CD4-positive, alpha-beta T cell treated with Interferon gamma for 1 hour (primary cell): ENCODE data around the gene ALKBH5.

Source experiments
- DNase-seq: peaks from one replicate; pipeline ENCODE4 v3.0.0-alpha.2; 2020

The ALKBH5 gene

DNA sequence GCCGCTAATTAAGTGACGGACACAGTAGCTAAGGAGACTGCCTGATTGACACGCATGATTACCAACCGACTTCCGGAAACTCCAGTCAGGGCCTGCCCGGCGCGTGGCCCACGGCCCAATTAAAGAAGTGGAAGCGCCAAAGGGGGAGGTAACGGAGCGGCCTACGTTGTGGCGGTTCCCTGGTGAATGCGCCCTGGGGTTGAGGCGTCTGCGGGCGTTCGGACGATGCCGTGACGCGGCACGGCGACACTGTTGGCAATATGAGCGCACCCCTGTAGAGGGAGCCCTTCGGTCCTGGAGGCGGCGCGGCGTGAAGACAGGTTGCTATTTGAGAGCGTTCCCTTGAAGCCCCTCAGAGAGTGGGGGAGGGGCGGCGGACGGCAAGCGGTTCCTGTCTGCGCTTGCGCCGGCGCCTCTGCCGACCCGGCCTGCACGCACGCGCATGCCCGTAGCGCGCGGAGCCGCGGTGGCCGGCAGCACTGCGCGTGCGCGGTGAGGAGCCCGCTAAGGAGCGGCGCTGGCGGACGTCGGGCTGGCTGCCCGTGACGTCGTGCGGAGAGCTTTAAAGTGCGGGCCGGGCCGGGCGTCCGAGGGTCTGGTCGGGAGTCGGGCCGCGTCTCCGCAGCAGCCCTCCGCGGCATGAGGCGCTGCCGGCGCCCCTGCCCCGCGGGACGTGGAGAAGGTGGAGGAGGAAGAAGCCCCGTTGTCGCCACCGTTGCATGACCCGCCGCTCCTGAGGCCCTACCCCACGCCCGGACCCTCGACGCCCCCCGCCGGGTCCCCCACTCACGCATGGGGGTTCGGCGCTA is at the start of gene ALKBH5:
TSS of gene ALKBH5 (plus strand) at position 495 of the 809 bp plus-strand sequence. CDS start 416 bp downstream, outside the sequence.
- DNase-seq = peak; percentile 99

DNA sequence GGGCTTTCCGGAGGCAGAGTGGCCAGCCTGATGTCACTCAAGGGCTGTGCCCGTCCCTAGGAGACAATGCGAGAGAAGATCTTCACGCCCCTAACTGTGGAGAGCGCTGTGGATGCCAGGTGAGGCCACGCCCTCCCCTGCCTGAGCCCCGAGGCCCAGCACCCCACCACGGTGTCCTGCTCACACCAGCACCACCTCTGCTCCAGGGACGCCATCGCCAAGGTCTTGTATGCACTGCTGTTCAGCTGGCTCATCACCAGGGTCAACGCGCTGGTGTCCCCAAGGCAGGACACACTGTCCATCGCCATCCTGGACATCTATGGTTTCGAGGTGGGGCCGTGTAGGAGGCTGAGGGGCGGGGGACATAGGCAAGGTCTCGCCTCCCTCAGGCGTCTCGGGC is 47.3 kb upstream of the ALKBH5 start:
- no peak for DNase-seq

DNA sequence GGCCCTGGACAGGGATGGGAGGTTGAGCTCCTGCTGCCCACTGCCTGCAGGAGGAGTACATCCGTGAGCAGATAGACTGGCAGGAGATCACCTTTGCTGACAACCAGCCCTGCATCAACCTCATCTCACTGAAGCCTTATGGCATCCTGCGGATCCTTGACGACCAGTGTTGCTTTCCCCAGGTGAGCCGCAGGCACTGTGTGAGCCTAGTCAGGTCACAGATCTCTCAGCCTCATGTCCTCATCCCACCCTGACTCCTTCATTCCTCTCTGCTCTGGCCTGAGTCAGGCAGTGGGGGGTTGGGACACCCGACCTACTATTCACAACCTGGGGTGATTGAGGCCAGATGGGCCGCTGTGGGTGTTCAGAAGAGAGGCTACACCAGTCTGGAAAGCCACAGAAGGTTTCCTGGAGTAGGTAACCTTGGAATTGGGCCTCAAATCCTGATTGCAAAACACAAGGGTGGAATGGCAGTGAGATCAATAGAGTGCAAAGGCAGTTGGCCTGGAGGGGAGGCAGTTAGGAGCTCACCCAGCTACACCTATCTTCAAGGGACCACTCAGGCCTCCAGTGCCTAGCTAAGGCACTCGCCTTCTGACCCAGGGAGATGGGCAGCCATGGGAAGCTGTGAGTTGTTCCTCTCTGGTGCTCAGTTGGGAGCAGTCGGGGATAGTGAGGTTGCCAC is 45.4 kb upstream of the ALKBH5 start:
- DNase-seq = no peak

DNA sequence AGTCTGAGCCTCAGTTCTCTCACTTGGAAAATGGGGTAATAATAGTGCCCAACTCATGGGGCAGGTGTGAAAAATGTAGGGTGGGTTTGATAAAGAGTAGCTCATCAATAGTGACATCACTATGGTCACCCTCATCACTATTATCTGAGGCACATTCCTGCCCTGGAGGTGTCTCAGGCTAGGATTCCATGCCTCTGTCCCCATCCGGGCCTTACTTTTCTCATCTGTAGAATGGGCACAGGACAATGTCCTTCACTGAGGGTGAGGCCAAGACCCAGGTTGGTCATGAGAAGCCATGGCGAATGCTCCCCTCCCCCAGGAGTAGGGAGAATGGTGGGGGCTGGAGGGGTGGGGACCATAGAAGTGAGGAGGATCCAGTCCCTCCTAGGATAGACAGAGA is 44.5 kb upstream of the ALKBH5 start:
- no peak for DNase-seq

DNA sequence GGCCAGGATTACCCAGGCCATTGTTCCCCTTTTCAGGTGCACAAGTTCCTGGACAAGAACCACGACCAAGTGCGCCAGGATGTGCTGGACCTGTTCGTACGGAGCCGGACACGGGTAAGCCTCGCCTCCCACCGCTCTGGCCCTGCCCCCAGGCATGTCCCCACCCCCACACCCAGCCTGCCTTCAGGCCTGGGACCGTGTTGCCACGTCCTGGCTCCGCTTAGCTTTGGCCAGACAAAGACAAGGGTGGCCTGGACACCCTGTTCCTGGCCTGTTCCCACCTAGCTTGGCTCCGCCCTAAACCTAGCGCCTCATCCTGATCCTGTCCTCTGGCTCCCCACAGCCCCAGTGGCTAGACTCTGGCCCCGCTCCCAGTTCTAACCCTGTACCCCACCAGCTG is 44.1 kb upstream of the ALKBH5 start:
- no peak for DNase-seq

DNA sequence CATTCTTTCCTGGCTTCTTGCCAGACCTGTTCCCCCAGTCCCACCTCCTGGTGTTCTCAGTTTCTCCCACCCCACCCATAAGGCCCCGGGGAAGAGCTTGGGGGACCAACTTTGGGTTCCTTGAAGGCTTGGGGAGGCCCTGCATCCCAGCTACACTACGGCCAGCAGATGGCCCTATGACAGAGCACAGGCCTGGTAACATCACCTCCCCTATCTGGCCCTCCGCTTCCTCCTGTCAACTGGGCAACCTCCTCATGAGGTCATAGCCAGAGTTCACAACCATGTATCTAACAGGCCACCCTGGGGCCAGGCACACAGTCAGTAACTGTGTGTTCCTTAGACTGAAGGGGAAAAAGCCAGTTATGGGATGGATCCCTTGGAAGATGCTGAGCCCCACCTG is 43.7 kb upstream of the ALKBH5 start:
- DNase-seq = no peak

DNA sequence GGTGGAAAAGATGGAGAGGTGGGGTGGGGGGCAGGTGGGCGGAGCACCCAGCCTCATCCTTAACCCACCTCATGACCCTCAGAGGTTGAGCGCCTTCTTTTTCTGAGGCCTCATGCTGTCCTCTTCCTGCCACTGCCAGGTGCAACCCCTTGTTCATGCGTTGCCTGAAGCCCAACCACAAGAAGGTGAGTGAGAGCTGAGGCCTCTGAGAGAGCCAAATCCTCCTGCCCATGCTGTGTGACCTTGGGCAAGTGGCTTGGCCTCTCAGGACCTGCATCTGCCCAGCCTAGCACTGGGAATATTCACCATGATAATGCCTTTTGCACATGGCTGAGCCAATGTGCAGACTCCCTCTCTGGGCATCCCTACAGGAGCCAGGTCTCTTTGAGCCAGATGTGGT is 43.0 kb upstream of the ALKBH5 start:
- no peak for DNase-seq

DNA sequence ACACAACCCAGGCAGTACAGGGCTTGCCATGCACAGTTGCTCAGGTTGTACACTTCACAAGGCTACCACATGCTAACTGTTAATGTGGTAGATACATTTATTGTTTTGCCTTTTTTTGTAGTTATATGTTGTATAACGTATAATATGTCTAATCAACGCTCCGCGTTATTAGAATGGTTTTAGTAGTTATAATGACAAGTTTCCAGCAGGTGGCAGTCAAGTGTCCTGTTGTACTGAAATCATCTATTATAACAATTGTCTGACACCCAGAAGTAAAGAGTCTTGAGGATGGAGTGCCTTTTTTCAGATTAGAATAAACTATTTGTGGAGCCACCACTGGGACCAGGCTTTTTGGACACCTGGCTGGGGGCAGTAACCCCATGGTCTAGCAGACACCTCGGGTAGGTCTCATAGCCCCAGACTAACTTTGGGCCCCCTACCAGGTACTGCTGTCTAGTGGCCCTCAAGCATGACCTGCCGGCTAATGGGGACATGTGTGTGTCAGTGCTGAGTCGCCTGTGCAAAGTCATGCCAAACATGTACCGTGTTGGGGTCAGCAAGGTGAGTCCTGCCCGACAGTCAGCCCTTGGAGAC is 42.3 kb upstream of the ALKBH5 start:
- DNase-seq = no peak

DNA sequence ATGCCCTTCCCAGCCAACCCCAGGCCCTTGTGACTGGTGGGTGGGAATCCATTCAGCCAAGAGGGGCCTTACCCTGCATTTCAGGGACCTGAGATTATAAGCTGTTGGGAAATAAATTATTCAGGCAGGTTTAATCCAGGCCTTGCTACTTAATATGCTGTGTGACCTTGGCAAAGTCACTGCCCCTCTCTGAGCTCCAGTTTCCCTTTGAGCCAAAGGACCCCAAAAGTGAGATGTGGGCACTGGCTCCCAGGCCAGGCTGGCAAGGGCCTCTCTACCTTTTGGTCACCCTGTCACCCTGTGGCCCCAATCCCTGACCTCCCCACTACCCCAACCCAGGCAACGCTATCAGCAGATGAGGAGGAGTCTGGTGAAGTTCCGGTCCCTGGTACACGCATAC is 41.2 kb upstream of the ALKBH5 start:
- DNase-seq = no peak

DNA sequence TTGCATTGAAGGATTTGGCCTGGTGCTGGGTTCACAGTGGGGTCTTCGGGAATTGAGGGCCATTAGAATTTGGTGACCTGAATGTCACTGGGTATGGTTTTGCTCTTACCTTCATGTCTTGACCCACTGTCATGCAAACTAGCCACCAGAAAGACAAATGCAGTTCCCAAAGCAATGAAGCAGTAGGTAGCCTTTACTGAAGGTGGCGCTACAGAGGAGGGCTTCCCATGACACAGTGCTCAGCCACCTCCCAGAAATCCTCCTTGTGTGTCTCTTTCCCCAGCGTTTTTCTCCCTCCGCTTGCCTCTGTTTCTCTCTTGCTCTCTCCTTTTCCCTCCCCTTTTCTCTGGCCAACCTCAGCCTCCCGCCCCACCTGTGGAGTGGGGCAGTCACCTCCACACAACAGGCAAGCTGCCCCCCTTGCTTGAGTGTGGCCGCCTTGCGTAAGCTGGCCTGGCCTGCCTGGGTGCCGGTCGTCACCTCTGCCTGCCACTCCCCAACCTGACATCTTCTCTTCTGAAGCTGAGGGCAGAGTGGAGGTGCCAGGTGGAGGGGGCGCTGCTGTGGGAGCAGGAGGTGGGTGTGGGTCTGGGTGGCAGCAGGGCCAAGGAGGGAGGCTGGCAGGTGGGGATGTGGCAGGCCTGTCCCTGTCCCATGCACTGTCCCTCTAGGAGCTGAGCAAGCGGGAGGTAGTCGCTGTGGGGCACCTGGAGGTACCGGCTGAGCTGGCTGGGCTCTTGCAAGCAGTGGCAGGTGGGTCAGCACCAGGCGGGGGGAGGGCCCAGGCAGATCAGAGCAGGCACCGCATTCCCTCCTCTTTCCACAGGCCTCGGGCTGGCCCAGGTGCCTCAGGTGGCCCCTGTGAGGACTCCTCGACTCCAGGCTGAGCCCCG is 40.3 kb upstream of the ALKBH5 start:
- no peak for DNase-seq

DNA sequence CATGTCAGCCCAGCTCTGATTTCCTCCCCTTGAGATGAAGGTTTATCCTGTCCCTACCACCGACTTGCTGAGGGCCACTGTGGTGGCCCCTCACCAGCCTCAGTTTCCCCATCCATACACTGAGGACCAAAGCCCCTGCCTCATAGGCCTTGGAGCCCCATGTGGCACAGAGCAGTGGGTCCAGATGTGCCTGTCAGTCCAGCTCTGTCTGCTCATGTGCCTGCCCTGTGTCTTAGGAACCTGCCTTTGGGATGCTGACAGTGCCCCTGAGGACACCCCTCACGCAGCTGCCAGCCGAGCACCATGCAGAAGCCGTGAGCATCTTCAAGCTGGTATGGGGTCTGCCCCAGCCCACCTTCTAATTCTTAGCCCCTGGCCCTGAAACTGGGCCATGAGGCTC is 39.4 kb upstream of the ALKBH5 start:
- DNase-seq = no peak

DNA sequence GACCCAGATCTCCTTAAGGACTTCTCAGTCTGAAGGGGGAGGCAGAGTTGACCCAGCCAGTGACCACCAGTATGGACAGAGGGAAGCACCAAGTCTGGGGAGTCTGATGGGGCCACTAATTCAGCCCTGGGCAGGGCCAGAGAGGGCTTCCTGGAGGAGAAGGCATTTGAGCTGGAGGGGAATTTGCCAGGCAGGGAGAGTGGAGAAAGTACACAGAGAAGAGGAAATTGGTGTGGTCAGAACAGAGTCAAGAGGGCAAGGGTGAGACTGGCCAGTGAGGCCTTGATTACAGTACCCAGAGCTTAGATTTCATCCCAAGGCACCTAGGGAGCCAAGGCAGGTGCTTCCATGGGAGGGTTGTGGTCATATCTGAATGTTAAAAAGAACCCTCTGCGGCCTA is 38.8 kb upstream of the ALKBH5 start:
- DNase-seq = no peak

DNA sequence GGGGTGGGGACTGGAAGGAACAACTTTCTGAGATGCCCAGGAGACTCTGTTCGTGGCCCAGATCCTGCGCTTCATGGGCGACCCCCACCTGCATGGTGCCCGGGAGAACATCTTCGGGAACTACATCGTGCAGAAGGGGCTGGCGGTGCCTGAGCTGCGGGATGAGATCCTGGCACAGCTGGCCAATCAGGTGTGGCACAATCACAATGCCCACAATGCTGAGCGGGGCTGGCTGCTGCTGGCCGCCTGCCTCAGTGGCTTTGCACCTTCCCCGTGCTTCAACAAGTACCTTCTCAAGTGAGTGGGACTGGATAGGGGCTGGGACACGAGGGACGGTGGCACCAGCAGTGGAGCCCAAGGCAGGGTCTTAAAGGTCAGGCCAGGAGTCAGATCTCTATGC is 37.8 kb upstream of the ALKBH5 start:
- no peak for DNase-seq

DNA sequence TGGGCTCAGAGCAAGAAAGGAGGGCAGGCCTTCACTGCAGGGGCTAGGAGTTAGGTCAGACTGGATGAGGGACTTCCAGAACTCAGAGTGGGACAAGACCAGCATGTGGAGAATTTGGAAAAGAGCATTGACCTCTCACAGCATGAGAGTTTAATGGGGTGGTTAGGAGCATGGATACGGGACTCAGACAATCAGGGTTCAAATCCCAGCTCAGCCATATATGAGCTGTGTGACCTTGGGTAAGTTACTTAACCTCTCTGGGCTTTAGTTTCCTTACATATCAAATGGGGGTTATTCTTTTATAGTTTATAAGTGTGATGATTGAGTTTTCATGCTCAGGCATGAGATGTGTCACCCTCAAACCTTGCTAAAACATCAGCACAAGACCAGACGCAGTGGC is 37.4 kb upstream of the ALKBH5 start:
- DNase-seq = no peak

DNA sequence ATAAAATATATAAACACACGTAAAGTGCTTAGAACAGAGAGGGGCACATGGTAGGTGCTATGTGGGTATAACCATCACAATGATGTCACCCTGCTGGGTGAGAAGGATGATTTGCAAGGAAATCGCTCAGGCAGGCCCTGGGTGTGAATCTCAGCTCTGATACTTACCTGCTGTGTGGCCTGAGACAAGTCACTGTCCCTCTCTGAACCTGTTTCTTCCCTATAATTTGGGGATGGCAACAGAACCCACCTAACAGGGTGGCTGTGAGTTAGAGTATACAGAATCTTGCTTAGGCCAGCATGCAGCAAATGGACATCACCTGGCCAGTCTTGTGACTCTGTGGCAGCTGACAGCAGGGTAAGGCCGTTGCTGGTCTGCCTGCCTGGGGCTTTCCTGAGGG is 36.6 kb upstream of the ALKBH5 start:
- DNase-seq = no peak

DNA sequence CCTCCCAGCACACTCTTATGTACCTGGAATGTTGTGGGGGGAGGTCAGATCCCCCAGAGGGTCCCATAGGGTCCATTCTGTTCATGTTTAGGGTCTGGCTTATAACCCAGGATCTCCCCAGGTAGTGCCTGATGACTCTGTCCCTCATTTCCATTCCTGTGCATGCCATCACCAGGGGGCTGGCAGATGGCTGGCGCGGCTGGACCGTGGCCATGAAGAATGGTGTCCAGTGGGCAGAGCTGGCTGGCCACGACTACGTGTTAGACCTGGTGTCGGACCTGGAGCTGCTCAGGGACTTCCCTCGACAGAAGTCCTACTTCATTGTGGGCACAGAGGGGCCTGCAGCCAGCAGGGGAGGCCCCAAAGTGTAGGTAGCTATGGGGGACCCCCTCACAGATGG is 35.0 kb upstream of the ALKBH5 start:
- no peak for DNase-seq

DNA sequence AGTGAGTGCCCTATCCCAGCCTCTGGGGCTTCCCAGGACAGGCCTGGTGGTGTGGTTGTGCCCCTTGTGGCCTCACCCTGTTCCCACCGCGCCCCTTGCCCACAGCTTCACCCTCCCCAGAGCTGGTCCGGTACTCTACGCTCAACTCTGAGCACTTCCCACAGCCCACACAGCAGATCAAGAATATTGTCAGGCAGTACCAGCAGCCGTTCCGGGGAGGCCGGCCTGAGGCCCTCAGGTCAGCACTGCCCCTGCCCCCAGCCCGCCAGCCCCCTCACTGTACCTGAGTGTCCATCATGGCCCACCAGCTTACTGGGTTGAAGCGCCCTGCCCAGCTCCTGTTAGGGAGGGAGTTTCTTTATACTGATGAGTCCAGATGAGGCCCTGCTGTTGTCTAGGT is 32.3 kb upstream of the ALKBH5 start:
- DNase-seq = no peak

DNA sequence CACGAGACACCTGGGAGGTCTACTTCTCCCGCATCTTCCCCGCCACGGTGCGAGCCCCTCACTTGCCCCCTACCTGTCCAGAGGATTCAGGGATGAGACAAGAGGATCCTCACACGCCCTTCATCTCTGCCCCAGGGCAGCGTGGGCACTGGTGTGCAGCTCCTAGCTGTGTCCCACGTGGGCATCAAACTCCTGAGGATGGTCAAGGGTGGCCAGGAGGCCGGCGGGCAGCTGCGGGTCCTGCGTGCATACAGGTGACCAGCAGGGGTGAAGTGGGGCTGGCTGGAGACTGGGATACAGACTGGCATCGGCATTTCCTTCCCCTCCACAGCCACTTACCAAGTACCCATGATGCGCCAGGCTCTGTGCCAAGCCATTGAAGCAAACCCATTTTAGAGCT is 28.4 kb upstream of the ALKBH5 start:
- no peak for DNase-seq

DNA sequence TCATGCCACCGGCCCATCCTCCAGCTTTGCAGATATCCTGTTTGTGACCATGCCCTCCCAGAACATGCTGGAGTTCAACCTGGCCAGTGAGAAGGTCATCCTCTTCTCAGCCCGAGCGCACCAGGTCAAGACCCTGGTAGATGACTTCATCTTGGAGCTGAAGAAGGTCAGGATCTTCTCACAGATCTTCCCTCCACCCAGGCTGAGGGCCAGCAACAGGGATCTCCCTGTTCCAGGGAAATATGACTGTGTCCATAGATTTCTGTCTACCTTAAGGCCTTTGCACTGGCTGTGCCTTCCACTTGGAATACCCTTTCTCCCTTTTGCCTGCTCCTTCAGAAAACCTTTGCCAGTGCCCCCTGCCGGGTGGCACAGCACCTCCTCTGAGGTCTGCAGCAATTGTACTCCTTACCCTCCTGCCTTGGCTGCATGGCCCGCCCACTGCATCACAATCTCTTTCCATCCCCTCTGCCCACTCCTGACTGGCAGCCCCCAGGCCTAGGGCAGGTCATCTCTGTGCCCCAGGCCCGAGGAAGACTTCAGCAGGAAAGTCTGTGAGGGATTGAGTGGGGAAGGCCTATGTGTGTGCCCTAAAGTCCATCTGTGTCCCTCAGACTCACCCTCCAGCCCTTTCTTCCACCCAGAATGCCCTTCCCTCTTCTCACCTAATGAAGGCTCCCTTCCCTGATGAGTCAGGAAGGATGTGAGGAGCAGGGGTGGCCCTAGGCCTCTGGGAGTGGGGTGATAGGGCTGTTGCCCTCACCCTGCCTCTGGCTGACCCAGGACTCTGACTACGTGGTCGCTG is 27.3 kb upstream of the ALKBH5 start:
- no peak for DNase-seq

DNA sequence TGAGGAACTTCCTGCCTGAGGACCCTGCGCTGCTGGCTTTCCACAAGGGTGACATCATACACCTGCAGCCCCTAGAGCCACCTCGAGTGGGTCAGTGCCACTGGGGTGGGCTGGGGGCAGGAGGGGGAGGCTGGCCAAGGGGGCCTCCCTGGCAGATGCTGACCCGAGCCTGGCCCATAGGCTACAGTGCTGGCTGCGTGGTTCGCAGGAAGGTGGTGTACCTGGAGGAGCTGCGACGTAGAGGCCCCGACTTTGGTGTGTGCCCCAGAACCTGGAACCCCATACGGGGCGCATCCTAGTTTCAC is 26.7 kb upstream of the ALKBH5 start:
- no peak for DNase-seq

DNA sequence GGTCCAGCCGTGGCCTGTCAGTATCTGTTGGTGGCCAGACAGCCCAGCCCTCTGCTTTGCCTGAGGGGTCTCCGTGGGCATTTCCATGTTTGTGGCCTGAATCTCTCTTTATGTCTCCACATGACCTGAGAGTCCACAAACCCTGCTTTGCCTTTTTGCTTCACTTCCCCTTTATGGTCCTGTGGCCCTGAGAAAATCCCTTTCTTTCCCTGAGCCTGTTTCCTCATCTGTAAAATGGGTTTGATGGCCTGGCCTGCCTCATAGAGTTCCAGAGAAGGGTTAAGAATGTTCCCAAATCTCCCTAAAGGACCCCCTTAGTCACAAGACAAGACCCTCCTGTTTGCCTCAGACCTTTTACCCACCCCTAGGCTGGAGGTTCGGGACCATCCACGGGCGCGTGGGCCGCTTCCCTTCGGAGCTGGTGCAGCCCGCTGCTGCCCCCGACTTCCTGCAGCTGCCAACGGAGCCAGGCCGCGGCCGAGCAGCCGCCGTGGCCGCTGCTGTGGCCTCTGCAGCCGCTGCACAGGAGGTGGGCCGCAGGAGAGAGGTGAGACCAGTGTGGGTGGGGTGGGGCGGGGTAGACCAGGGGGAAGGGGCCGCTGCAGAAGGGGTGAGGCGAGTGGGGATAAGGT is 26.2 kb upstream of the ALKBH5 start:
- DNase-seq = no peak

DNA sequence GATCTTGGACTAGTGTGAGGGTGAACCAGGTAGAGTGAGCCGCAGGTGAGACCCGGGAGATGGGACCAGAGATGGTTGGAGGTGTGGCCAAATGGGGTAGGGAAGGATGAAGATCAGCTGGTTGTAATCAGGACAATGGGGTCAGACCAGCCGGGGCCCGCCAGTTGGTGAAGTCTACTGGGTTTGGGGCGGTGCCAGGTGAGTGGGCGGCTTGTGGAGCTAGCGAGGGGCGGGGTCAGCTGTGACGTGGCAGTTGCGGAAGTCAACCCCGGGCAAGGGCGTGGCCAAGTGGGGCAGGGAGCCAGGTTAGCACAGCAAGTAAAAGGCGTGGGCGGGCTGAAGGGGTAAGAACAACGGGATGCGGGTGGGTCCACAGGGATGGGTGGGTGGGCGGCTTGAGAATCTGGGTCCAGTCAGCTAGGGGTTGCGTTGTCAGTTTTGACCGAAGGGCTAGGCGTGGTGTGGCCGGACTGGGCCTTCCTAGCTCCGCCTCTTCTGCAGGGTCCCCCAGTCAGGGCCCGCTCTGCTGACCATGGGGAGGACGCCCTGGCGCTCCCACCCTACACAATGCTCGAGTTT is 25.5 kb upstream of the ALKBH5 start:
- peak; percentile 94 for DNase-seq
